Measurements from ENCODE around the gene TMEM9.

The TMEM9 gene

DNA sequence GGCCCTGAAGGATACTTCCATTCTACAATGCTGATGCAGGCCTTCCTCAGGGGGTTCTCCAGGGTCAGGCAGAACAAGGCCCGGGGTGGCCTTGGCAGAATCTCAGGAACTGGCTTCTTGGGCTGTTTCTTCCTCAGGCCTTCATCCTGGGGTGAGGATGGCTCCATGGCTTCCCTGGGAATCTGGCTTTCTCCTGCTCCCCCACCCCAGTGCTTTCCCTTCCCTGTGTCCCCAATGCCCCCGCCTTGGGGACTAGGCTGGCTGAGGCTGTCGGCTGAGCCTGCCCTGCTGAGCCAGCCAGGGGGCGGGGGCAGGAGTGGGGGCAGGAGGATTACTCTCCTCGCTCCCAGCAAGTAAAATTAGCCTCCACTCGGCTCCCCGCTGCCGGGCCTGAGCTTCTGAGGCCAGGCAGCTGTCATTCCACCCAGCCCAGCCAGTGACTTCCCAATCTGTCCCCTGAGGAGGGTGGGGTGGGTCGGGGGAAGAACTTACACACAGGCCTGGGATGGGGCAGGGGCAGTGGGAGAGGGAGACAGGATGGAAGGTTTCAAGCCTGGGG is 42.0 kb downstream of the TMEM9 start, which contains the start of gene CACNA1S:
CACNA1S (minus strand) TSS at position 254 of the 559 bp plus-strand sequence; CDS start at position 167, 87 bp downstream.
- TF ChIP-seq CTCF (IDR thresholded peaks at IDR 0.05; ENCODE audit: extremely low read depth, missing control alignments): no peak
- DNase-seq (ENCODE audit: low spot score): no peak

DNA sequence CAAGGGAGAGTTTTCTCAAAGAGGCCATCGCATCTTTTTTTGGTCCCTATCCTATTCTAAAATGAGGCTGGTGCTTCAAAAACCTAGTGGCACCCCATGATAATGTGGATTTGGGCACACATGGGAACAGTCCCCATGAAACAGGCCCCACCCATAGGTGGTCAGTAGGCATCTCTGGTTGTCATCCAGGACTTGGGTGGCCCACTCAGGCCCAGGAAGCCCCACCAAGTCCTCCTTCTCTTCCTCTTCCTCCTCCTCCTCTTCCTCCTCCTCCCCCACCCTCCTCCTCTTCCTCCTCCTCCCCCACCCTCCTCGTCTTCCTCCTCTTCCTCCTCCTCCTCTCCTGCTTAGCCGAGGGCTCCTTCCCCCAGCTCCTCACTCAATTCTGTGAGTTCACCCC is 42.6 kb downstream of the TMEM9 start:
- no peak for DNase-seq (ENCODE audit: low spot score)
- TF ChIP-seq CTCF (IDR thresholded peaks at IDR 0.05; ENCODE audit: extremely low read depth, missing control alignments): no peak

DNA sequence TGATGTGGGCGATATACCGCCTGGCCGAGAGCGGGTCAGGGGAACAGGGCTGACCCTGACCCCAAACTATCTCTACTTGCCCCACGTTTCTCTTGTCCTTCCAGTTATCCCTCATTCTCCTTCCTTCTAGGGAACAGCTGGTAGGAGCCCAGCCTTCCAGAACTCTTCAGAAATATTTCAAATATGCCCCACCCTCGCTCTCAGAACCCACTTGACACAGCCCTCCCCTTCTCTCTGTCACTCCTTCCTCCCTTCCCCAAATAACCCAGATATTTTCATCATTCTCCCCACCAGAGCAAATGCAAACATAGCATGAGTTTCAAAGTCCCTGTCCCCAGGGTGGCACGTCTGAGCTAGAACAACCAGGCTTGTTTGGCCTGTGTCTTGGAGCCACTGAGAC is 43.1 kb downstream of the TMEM9 start:
- DNase-seq (ENCODE audit: low spot score): no peak
- TF ChIP-seq CTCF (IDR thresholded peaks at IDR 0.05; ENCODE audit: extremely low read depth, missing control alignments): no peak

GRCh38 chr1:201110616-201111015 is 43.7 kb downstream of the TMEM9 start:
- no peak for TF ChIP-seq CTCF (IDR thresholded peaks at IDR 0.05; ENCODE audit: extremely low read depth, missing control alignments)
- DNase-seq (ENCODE audit: low spot score): no peak

DNA sequence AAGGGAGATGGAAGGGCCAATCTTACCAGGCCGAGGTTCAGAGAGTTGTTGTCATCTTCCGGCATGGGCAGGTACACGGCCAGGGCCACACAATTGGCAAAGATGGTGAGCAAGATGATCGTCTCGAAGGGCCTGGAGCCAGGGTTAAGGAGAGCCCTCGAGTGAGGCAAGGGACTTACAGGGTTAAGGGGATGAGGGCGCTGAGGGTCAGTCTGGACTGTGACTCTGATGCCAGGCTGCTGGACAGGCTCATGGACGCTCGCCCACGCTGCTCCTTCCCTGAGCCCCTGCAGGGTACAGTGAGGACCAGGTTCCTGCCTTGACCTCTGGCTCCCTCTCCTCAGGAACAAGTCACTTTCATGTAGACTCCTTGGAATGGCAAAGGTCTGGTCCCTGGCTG is 44.1 kb downstream of the TMEM9 start:
- DNase-seq (ENCODE audit: low spot score): no peak
- TF ChIP-seq CTCF (IDR thresholded peaks at IDR 0.05; ENCODE audit: extremely low read depth, missing control alignments): no peak

GRCh38 chr1:201109651-201110050 is 44.6 kb downstream of the TMEM9 start:
- TF ChIP-seq CTCF (IDR thresholded peaks at IDR 0.05; ENCODE audit: extremely low read depth, missing control alignments): no peak
- no peak for DNase-seq (ENCODE audit: low spot score)

DNA sequence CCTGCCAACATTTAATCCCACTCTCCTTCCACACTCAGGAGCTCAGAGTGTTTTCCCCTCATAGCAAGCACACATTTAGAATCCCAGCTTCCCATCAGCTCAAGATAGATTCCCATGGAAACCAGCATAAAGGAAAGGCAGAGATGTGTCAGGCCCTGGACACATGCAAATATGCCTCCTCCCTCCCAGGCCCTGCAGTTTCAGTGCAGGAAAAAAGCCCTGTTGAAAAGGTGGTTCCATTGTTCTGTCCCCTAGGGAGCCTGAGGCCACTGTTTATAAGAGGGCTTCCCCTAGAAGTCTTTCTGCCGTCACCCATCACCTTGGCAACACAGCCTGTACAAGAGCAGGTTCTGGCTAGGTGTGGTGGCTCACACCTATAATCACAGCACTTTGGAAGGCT is 45.7 kb downstream of the TMEM9 start:
- no peak for TF ChIP-seq CTCF (IDR thresholded peaks at IDR 0.05; ENCODE audit: extremely low read depth, missing control alignments)
- no peak for DNase-seq (ENCODE audit: low spot score)
